OCI-LY1 (cell line): Measurements from ENCODE around the gene PRR33.

Source experiments
- EZH2 ChIP-seq: fragments of 200-600 bp; sonication (generic), shearing (Covaris generic); IDR thresholded peaks from 2 replicates; pipeline ENCODE4 v1.8.0; 2017; ENCODE audit warnings: borderline replicate concordance, mixed run types, mild to moderate bottlenecking, antibody characterized with exemption, low read length, moderate library complexity, mixed read lengths
- TF ChIP-seq, protein P1 (sequence below): fragments of 200-600 bp; sonication (generic), shearing (Covaris generic); IDR thresholded peaks from 2 replicates; pipeline ENCODE4 v1.5.1; 2017; ENCODE audit warnings: mild to moderate bottlenecking, antibody characterized with exemption, low read length, moderate library complexity, mixed read lengths

GRCh38 chr11:1852877-1853276 is 38.8 kb downstream of the PRR33 start, which contains the start of gene LSP1:
- TF ChIP-seq, protein P1, sequence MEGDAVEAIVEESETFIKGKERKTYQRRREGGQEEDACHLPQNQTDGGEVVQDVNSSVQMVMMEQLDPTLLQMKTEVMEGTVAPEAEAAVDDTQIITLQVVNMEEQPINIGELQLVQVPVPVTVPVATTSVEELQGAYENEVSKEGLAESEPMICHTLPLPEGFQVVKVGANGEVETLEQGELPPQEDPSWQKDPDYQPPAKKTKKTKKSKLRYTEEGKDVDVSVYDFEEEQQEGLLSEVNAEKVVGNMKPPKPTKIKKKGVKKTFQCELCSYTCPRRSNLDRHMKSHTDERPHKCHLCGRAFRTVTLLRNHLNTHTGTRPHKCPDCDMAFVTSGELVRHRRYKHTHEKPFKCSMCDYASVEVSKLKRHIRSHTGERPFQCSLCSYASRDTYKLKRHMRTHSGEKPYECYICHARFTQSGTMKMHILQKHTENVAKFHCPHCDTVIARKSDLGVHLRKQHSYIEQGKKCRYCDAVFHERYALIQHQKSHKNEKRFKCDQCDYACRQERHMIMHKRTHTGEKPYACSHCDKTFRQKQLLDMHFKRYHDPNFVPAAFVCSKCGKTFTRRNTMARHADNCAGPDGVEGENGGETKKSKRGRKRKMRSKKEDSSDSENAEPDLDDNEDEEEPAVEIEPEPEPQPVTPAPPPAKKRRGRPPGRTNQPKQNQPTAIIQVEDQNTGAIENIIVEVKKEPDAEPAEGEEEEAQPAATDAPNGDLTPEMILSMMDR: no peak
- TF ChIP-seq EZH2: no peak
